ENCODE measurements around the gene MYOM1. TPM values are rescaled to one million over a fixed set of nuclear protein-coding genes. Genes with fewer than 3 reads are reported as not detected.

MYOM1 gene
- total and polyA plus RNA-seq, 2 donors (not counting 3 experiments of a cell fraction or from before 2014, with no cell fraction given), result 0.08 TPM; not detected in 1

DNA sequence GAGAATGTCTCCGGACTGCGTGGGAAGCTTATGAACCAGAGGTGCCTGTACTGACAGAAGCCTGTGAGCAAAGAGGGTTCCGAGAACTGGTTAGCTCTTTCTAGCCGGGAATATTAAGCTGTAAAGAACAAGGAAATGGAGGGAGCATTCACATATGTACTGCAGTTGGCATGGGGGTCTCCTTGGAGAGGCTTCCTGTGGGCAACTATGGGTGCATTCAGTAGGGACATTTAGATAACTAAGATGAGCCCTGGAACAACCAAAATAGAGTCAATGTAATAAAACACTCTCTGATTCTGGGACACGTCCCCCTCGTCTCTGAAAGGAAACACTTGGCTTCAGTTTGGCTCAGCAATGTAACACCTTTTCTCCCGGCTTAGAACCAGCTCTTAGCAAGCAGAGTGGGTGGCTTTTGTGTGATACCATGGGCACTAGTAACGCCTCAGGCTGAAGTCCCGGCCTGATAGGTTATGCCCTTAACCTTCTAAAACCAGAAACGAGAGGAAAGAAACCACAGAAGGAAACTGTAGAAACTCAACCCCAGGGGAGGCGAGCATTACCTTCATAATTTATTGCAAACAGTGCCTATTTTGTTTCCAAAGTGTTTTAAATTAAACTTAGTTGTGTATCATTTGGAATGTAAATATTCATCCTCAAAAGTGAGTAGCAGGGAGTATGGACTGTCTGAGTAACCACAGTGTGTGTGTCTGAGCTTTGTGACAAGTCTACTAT lies 158.0 kb downstream of the MYOM1 start:
- Histone ChIP-seq H3K27me3 (ENCODE audit: control insufficient read depth in 2 of 2, insufficient read depth in 2 of 2, low read length in 2 of 2) (no peaks in the 10 kb centered on the region), H2AFZ (ENCODE audit: low read depth, low read length) (no peak overlapping the region), H3K9me3 (replicated peaks; ENCODE audit: control insufficient read depth, insufficient read depth, low read length) (no peaks in the 10 kb centered on the region), H4K20me1 (replicated peaks; ENCODE audit: control insufficient read depth, extremely low read depth, insufficient read depth, low read length) (no peaks in the 10 kb centered on the region), H3K36me3 (ENCODE audit: control insufficient read depth in 2 of 2, extremely low read depth in 1 of 2, insufficient read depth in 2 of 2, low read length in 2 of 2) (no peaks in the 10 kb centered on the region), H3K4me2 (ENCODE audit: insufficient read depth, low read length) (no peak overlapping the region), H3K27ac (ENCODE audit: insufficient read depth, low read depth, low read length) (no peak overlapping the region), H3K4me3 (replicated peaks in 1 of 3; ENCODE audit: insufficient read depth in 1 of 3, low read depth in 1 of 3, low read length in 3 of 3) (no peak overlapping the region), H3K9me1 (replicated peaks; ENCODE audit: control insufficient read depth, extremely low read depth, insufficient read depth, low read length) (no peaks in the 10 kb centered on the region), H3K4me1 (ENCODE audit: control insufficient read depth, extremely low read depth, insufficient read depth, low read length) (peaks cover 8% of the 10 kb centered on the region), H3K9ac (replicated peaks; ENCODE audit: extremely low read depth, insufficient read depth, low read length) (no peak overlapping the region), H3K79me2 (ENCODE audit: control insufficient read depth, insufficient read depth, low read length) (no peaks in the 10 kb centered on the region)
- no TSS peak for BruUV-seq (replicated peaks)
- FAIRE-seq, result no peak
- intact Hi-C loops (cut with micrococcal nuclease), result loop anchor here (2.0 kb wide), 2 partner anchors 47 to 129 kb away; no protein-coding TSS in a partner anchor
- CTCF ChIA-PET, result interaction anchor here (0.6 to 4.5 kb wide), 35 partner anchors 9 to 184 kb away, joined by 3 to 104 read pairs (median 10); partner anchors contain the start of gene LPIN2
- dilution Hi-C loops (cut with MboI; ENCODE audit: extremely low pct_ligation_motif_present, low sequenced_read_pairs), result no loop called here
- no peak for DNase-seq (ENCODE audit: low read depth, low spot score)
- TF ChIP-seq, protein P1, sequence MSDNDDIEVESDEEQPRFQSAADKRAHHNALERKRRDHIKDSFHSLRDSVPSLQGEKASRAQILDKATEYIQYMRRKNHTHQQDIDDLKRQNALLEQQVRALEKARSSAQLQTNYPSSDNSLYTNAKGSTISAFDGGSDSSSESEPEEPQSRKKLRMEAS (IDR thresholded peaks at IDR 0.05; ENCODE audit: insufficient read depth, insufficient read length), result no peak
- POLR2A ChIA-PET, result no interaction called here

DNA sequence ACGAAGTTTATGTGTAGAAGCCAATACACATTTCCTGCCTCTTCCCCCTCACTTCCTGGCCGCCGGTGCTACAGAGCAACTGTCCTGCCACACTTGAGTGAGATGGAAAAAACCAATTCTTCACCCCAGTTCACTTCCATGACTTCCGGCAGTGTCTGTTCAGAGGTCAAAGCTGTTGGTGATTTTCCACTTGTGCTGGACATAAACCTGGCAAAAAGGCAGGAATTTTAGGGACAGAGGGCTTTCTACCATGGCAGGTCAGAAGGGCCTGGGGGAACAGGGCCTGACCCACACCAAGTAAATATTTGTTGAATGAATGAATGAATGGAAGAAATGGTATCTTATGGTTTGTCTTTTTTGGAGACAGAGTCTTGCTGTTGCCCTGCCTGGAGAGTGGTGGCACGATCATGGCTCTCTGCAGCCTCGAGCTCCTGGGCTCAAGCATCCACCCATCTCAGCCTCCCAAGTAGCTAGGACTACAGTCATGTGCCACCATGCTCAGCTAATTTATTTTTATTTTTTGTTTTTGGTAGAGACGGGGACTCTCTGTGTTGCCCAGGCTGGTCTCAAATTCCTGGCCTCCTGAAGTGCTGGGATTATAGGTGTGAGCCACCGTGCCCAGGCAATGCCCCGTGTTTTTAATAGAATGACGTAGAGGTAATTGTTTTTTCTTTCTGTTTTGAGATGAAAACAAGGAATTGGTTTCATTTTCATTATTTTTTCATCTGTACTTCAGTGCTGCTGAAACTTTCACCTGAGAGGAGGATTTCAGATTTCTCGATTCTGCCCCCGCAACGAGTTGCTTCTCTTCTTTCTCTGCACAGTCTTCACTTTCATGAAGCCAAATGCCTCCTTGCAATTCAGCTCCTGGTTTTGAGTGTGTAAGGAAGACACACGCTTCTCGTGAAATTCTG lies 158.8 kb downstream of the MYOM1 start:
- peak overlapping the region; percentile 88 for H2AFZ ChIP-seq (ENCODE audit: low read depth, low read length)
- H3K27me3 ChIP-seq (ENCODE audit: control insufficient read depth in 2 of 2, insufficient read depth in 2 of 2, low read length in 2 of 2), result no peaks in the 10 kb centered on the region
- H3K9me3 ChIP-seq (replicated peaks; ENCODE audit: control insufficient read depth, insufficient read depth, low read length), result no peaks in the 10 kb centered on the region
- H3K36me3 ChIP-seq (ENCODE audit: control insufficient read depth in 2 of 2, extremely low read depth in 1 of 2, insufficient read depth in 2 of 2, low read length in 2 of 2), result no peaks in the 10 kb centered on the region
- H3K9ac ChIP-seq (replicated peaks; ENCODE audit: extremely low read depth, insufficient read depth, low read length), result no peak overlapping the region
- peak; percentile 23 for TF ChIP-seq POLR2AphosphoS5 (IDR thresholded peaks at IDR 0.05; ENCODE audit: insufficient read depth, low read depth, low read length)
- no peak for TF ChIP-seq EZH2 (IDR thresholded peaks at IDR 0.05; ENCODE audit: borderline replicate concordance, low read depth, low read length, severe bottlenecking)
- TF ChIP-seq GATA2 (IDR thresholded peaks at IDR 0.05; ENCODE audit: insufficient read depth, insufficient read length, low read depth, low read length), result no peak
- TF ChIP-seq, protein P1 (IDR thresholded peaks at IDR 0.05; ENCODE audit: insufficient read depth, insufficient read length), result no peak
- no peak for TF ChIP-seq MYC (IDR thresholded peaks at IDR 0.05; ENCODE audit: low read depth, low read length)
- H3K4me1 ChIP-seq (ENCODE audit: control insufficient read depth, extremely low read depth, insufficient read depth, low read length), result peaks cover 8% of the 10 kb centered on the region
- intact Hi-C loops (cut with micrococcal nuclease), result loop anchor here (1.0 kb wide), 1 partner anchor 43 kb away; no protein-coding TSS in a partner anchor
- peak; percentile 60 for DNase-seq (ENCODE audit: low read depth, low spot score)
- H3K9me1 ChIP-seq (replicated peaks; ENCODE audit: control insufficient read depth, extremely low read depth, insufficient read depth, low read length), result no peaks in the 10 kb centered on the region
- FAIRE-seq, result peak; percentile 74
- dilution Hi-C loops (cut with MboI; ENCODE audit: extremely low pct_ligation_motif_present, low sequenced_read_pairs), result no loop called here
- no peaks in the 10 kb centered on the region for H4K20me1 ChIP-seq (replicated peaks; ENCODE audit: control insufficient read depth, extremely low read depth, insufficient read depth, low read length)
- POLR2A ChIA-PET, result no interaction called here
- no peaks in the 10 kb centered on the region for H3K79me2 ChIP-seq (ENCODE audit: control insufficient read depth, insufficient read depth, low read length)
- CTCF ChIA-PET, result interaction anchor here (1.0 to 4.5 kb wide), 14 partner anchors 11 to 127 kb away, joined by 3 to 53 read pairs (median 12); partner anchors contain the start of gene LPIN2
- BruUV-seq (replicated peaks), result no TSS peak
- H3K4me3 ChIP-seq (replicated peaks in 1 of 3; ENCODE audit: insufficient read depth in 1 of 3, low read depth in 1 of 3, low read length in 3 of 3), result no peak overlapping the region
- peak overlapping the region; percentile 72 for H3K4me2 ChIP-seq (ENCODE audit: insufficient read depth, low read length)
- no peak overlapping the region for H3K27ac ChIP-seq (ENCODE audit: insufficient read depth, low read depth, low read length)
